Activated CD8-positive, alpha-beta T cell treated with anti-CD3 and anti-CD28 coated beads, Interleukin-2, amount 10 ng/mL, durations not matched to agents 7 days and 5 days (primary cell): ENCODE results near the gene TMEM74B. TPM values are rescaled to one million over a fixed set of nuclear protein-coding genes. Genes with fewer than 3 reads are reported as not detected.
"Not testable (repeated sequence)": the region's sequence is repeated elsewhere in the genome, so short reads cannot be mapped to it uniquely, and the experiment has no call there.

ENCODE experiments used
- ATAC-seq: fragments of 150-1000 bp; cut with Tn5 transposase; one replicate; pipeline ENCODE4 v1.10.0; 2021; ENCODE audit warnings: moderate library complexity
- CTCF ChIA-PET: fragments of 350-600 bp; sonication (Branson Sonifier 250); formaldehyde crosslinking; loops from one replicate; lab custom pipeline; 2021; ENCODE audit warnings: antibody characterized with exemption; lab: Charles Lee
- POLR2A ChIA-PET: fragments of 350-600 bp; sonication (Branson Sonifier 250); formaldehyde crosslinking; loops from one replicate; lab custom pipeline; 2021; ENCODE audit warnings: antibody characterized with exemption; lab: Charles Lee
- DNase-seq: peaks from one replicate; pipeline ENCODE4 v3.0.0-alpha.2; 2020
- H3K27ac Mint-ChIP-seq: one replicate; pipeline ENCODE4 v1.8.0; 2021; ENCODE audit warnings: mild to moderate bottlenecking, mixed read lengths
- H3K27me3 Mint-ChIP-seq: one replicate; pipeline ENCODE4 v1.8.0; 2021; ENCODE audit warnings: low read depth, mixed read lengths
- H3K36me3 Mint-ChIP-seq: one replicate; pipeline ENCODE4 v1.8.0; 2021; ENCODE audit warnings: low read depth, mixed read lengths
- H3K4me1 Mint-ChIP-seq: one replicate; pipeline ENCODE4 v1.8.0; 2021; ENCODE audit warnings: low read depth, mixed read lengths
- H3K4me3 Mint-ChIP-seq: one replicate; pipeline ENCODE4 v1.8.0; 2021; ENCODE audit warnings: mild to moderate bottlenecking, mixed read lengths
- H3K9me3 Mint-ChIP-seq: one replicate; pipeline ENCODE4 v1.8.0; 2022; ENCODE audit warnings: mixed read lengths; ENCODE audit not compliant: insufficient read depth
- total RNA-seq, 2 experiments: library from RNA; stranded (reverse); gene quantifications; one replicate each; pipeline ENCODE4 v1.2.3, GENCODE V29; 2021

Gene TMEM74B
- 1 to 10 TPM in 1 of 2 experiments, under 1 TPM in 1; 0.39 to 1.1 TPM for total RNA-seq

DNA sequence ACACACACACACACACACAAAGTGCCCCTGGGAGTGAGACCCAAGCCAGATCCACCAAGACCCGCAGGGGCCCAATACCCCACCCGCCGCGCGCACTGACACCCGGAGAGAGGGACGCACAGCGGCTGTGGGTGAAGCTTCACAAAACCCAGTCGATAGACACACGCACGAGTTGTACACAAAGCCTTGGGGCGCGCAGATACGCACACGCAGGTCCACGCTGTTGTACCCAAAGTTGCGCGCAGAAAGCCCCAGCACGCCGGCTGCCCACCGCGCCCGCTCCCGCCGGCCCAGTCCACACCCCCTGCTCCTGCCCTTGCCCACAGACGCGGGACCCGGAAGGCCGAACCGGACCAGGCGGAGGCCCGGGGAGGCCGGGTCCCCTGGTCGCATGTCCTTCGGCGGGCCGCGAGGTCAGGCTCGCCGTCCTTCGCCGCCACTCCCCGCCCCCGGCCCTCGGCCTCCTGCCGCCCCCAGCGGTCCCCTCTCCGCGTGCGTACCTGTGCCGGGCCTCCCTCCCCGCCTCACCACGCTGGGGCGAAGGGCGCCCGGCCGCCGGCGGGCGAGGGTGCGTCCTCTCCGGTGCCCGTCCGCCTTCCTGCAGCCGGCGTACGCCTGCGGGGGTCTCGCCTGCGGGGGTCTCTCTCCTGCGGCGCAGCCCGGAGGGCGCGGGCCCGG lies at the start of gene TMEM74B:
TMEM74B (minus strand) TSS at position 344 of the 678 bp plus-strand sequence. CDS start 1,180 bp downstream, outside the sequence.
- Mint-ChIP-seq H3K27ac (no peak within 1 kb of the TSS), H3K4me3 (peak within 1 kb of the TSS; percentile 66), H3K27me3 (peaks cover 33% of the 10 kb centered on the region), H3K36me3 (no peaks in the 10 kb centered on the region), H3K9me3 (no peaks in the 10 kb centered on the region), H3K4me1 (peaks cover 11% of the 10 kb centered on the region)
- CTCF ChIA-PET = interaction anchor here (0.7 to 1.4 kb wide), 2 partner anchors 22 to 76 kb away, joined by 3 to 4 read pairs; no protein-coding TSS in a partner anchor
- POLR2A ChIA-PET = no interaction called here
- DNase-seq (no peak), ATAC-seq (peak; percentile 8)

DNA sequence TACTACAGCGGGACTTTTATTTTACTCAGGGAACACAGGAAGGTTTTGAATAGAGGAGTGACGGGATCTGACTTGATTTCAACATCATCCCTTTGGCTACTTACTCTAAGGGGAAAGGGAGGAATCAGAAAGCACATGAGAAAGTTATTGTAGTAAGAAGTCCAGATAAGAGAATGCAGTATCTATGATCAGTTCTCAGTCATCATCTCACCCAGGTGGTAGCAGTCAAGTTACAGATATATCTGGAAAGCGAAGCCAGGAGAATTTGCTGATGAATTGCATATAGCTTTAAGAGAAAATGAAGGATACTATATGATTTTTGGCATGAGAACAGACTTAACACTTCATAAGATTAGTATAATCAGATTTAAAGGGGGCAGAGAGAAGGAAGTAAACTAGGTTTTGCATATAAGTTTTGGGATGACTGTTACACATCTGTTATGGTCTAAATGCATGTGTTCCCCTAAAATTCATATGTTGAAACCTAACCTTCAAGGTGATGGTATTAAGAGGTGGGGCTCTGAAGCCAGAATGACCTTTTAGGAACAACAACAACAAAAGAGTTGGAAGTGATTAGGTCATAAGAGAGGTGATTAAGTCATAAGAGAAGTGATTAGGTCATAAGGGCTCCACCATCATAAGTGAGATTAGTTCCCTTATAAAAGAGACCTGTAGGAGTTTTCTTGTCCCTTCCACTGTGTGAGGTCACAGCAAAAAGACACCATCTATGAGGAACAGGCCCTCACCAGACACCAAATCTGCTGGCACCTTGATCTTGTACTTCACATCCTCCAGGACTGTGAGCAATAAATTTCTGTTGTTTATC lies 47.7 kb upstream of the TMEM74B start:
- DNase-seq (no peak), ATAC-seq (no peak)
- peaks cover 11% of the 10 kb centered on the region for H3K4me1 Mint-ChIP-seq
- no peaks in the 10 kb centered on the region for H3K9me3 Mint-ChIP-seq
- H3K4me3 Mint-ChIP-seq = no peak overlapping the region
- ChIA-PET CTCF (no interaction called here), POLR2A (no interaction called here)
- no peaks in the 10 kb centered on the region for H3K36me3 Mint-ChIP-seq
- no peak overlapping the region for H3K27ac Mint-ChIP-seq
- peaks cover 19% of the 10 kb centered on the region for H3K27me3 Mint-ChIP-seq

DNA sequence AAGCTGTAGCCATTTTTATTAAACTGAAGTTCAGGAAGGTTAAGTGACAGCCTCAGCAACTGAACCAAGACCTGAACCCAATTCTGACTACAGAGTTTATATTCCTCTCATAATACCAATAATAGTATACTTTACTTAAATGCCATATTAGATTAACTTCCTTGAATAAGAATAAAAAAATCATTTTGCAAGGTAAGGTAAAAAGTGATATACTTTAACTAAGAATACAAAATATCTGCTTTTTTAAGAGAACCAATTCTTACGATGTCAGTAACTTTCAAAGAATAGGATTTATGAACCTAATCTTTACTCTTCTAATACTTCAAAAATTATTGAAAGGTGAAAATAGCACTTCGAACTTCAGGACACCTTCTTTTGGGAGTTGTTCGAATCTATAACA lies 44.8 kb upstream of the TMEM74B start:
- ChIA-PET POLR2A (no interaction called here), CTCF (interaction anchor here (0.9 kb wide), 1 partner anchor 25 kb away, joined by 3 read pairs; no protein-coding TSS in a partner anchor)
- Mint-ChIP-seq H3K4me3 (no peak overlapping the region), H3K4me1 (peaks cover 16% of the 10 kb centered on the region), H3K9me3 (no peaks in the 10 kb centered on the region), H3K27ac (no peak overlapping the region), H3K27me3 (peaks cover 31% of the 10 kb centered on the region), H3K36me3 (no peaks in the 10 kb centered on the region)
- ATAC-seq (no peak), DNase-seq (no peak)

DNA sequence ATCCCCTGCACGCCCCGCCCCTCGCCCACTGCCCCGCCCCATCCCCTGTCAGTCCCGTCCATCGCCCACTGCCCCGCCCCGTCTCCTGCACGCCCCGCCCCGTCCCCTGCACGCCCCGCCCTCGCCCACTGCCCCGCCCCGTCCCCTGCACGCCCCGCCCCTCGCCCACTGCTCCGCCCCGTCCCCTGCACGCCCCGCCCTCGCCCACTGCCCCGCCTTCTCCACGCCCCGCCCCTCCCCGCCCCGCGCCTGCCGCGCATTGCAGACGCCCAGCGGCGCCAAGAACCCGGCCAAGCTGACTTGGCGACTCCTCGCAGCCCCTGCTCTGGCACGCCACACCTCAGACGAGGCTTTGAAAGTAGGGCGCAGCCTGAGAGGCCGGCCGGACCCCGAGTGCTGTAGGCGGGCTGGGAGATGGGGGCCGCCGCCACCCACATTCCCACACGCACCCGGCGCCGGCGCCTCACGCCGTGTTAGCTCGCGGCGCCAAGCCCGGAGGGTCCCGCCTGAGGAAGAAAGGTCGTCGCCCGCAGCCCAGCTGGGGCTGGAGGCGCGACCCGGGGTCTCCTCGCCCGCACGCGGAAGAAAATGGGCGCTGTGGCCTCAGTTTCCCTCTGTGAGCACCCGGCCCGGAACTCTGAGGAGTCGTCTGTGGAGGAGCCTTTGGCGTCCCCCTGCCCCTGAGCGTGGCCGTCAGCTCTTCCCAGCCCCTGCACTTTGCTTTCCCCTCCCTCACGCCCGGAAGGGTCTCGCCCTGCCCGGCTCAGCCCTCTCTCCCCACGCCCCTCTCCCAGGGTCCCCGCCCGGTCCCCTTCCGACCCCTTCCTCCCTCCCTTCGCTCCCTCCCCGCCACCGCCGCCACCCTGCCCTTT lies 41.2 kb upstream of the TMEM74B start, which contains the start of gene RAD21L1:
RAD21L1 (plus strand) TSS at position 262 of the 872 bp plus-strand sequence. CDS start 2,410 bp downstream, outside the sequence.
- H3K36me3 Mint-ChIP-seq = no peaks in the 10 kb centered on the region
- peak within 1 kb of the TSS; percentile 84 for H3K4me3 Mint-ChIP-seq
- H3K27ac Mint-ChIP-seq = peak within 1 kb of the TSS; percentile 72
- ATAC-seq = peak; percentile 82
- peaks cover 35% of the 10 kb centered on the region for H3K27me3 Mint-ChIP-seq
- peak; percentile 85 for DNase-seq
- no peaks in the 10 kb centered on the region for H3K9me3 Mint-ChIP-seq
- CTCF ChIA-PET = interaction anchor here (0.8 to 4.0 kb wide), 3 partner anchors 9 to 213 kb away, joined by 3 to 20 read pairs (median 3); no protein-coding TSS in a partner anchor
- peaks cover 11% of the 10 kb centered on the region for H3K4me1 Mint-ChIP-seq
- POLR2A ChIA-PET = interaction anchor here (0.6 to 1.2 kb wide), 2 partner anchors 61 to 75 kb away, joined by 3 read pairs; no protein-coding TSS in a partner anchor

DNA sequence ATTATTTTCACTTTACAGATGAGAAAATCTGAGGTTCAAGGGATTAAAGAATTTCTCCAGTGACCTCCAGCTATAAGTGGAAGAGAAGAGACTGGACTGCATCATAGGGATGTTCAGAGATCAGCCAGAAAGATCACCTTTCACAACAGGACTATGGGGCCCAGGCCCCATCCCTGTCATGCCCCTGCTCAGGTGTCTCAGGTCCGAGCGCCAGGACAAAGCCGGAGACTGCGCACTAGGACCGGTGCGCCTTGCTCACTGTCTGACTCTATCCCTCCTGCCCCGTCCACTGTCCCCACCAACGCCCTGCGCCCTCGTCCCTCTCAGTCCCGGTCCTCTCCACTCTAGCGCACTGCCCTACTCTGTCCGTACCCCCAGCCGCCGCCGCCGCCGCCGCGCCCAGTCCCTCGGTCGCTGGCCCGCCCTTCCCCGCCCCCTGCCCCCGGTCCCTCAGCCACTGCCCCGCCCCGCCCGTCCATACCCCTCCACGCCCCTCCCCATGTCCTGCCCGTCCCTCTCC lies 40.5 kb upstream of the TMEM74B start:
- ChIA-PET POLR2A (interaction anchor here (0.6 kb wide), 1 partner anchor 76 kb away, joined by 3 read pairs; no protein-coding TSS in a partner anchor), CTCF (interaction anchor here (1.0 to 4.0 kb wide), 2 partner anchors 12 to 213 kb away, joined by 3 to 20 read pairs; no protein-coding TSS in a partner anchor)
- Mint-ChIP-seq H3K4me1 (peaks cover 11% of the 10 kb centered on the region), H3K36me3 (no peaks in the 10 kb centered on the region), H3K27me3 (peaks cover 40% of the 10 kb centered on the region), H3K9me3 (no peaks in the 10 kb centered on the region), H3K27ac (no peak overlapping the region), H3K4me3 (peak overlapping the region; percentile 64)
- DNase-seq = no peak
- peak; percentile 67 for ATAC-seq

DNA sequence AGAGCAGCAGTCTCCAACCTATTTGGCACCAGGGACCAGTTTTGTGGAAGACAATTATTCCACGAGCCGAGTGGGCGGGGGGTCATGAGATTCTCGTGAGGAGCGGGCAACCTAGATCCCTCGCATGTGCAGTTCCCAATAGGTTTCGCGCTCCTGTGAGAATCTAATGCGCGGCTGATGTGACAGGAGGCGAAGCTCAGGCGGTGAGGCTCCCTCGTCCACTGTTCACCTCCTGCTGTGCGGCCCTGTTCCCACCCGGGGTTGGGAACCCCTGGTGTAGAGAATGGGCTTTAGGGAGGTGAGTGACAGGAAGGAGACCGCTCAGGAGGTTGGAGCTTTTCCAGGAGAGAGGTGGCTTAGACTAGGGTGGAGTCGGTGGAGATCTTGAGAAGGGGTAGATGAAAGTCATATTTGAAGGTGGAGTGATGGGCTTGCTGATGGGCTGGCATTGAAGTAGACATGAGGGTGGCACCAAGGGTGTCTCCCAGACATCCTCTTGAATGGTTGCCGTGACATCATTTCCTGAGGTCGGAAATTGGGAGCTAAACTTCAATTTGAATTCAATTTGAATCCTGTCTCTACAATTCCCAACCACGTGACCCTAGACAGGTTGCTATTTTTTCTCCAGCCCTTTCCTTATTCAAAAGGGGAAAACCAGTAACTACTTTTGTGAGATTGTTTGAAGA lies 39.6 kb upstream of the TMEM74B start:
- ATAC-seq = no peak
- H3K9me3 Mint-ChIP-seq = no peaks in the 10 kb centered on the region
- no peaks in the 10 kb centered on the region for H3K36me3 Mint-ChIP-seq
- peak overlapping the region; percentile 1 for H3K4me3 Mint-ChIP-seq
- H3K4me1 Mint-ChIP-seq = peaks cover 11% of the 10 kb centered on the region
- POLR2A ChIA-PET = no interaction called here
- CTCF ChIA-PET = no interaction called here
- DNase-seq = no peak
- H3K27ac Mint-ChIP-seq = no peak overlapping the region
- H3K27me3 Mint-ChIP-seq = peaks cover 38% of the 10 kb centered on the region

DNA sequence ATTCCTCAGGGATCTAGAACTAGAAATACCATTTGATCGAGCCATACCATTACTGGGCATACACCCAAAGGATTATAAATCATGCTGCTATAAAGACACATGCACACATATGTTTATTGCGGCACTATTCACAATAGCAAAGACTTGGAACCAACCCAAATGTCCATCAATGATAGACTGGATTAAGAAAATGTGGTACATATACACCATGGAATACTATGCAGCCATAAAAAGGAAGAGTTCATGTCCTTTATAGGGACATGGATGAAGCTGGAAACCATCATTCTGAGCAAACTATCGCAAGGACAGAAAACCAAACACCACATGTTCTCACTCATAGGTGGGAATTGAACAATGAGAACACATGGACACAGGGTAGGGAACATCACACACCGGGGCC lies 38.0 kb upstream of the TMEM74B start:
- H3K9me3 Mint-ChIP-seq, H3K4me3 Mint-ChIP-seq, H3K27ac Mint-ChIP-seq, CTCF ChIA-PET, H3K36me3 Mint-ChIP-seq, ATAC-seq, DNase-seq, POLR2A ChIA-PET: not testable (repeated sequence)
- peaks cover 42% of the 10 kb centered on the region for H3K27me3 Mint-ChIP-seq
- H3K4me1 Mint-ChIP-seq = peaks cover 11% of the 10 kb centered on the region

DNA sequence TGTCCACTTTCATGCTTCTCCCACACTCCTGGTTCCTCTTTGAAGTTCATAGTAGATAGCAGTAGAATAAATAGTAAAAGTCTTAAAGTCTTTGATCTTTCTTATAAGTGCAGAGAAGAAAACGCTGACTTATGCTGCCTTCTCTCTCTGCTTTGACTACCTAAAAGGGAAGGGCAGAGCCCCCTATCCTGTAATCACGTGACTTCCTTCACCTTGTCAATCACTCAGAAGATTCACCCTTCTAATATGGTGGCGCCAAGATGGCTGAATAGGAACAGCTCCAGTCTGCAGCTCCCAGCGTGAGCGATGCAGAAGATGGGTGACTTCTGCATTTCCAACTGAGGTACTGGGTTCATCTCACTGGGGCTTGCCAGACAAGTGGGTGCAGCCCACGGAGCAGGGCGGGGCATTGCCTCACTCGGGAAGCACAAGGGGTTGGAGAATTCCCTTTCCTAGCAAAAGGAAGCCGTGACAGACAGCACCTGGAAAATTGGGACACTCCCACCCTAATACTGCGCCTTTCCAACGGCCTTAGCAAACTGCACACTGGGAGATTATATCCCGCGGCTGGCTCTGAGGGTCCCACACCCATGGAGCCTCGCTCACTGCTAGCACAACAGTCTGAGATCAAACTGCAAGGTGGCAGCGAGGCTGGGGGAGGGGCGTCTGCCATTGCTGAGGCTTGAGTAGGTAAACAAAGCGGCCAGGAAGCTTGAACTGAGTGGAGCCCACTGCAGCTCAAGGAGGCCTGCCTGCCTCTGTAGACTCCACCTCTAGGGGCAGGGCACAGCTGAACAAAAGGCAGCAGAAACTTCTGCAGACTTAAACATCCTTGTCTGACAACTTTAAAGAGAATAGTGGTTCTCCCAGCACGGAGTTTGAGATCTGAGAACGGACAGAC lies 32.0 kb upstream of the TMEM74B start:
- CTCF ChIA-PET = interaction anchor here (0.6 kb wide), 1 partner anchor 9 kb away, joined by 3 read pairs; the partner anchor contains the start of gene RAD21L1
- H3K4me1 Mint-ChIP-seq = peaks cover 34% of the 10 kb centered on the region
- H3K27ac Mint-ChIP-seq = not testable (repeated sequence)

DNA sequence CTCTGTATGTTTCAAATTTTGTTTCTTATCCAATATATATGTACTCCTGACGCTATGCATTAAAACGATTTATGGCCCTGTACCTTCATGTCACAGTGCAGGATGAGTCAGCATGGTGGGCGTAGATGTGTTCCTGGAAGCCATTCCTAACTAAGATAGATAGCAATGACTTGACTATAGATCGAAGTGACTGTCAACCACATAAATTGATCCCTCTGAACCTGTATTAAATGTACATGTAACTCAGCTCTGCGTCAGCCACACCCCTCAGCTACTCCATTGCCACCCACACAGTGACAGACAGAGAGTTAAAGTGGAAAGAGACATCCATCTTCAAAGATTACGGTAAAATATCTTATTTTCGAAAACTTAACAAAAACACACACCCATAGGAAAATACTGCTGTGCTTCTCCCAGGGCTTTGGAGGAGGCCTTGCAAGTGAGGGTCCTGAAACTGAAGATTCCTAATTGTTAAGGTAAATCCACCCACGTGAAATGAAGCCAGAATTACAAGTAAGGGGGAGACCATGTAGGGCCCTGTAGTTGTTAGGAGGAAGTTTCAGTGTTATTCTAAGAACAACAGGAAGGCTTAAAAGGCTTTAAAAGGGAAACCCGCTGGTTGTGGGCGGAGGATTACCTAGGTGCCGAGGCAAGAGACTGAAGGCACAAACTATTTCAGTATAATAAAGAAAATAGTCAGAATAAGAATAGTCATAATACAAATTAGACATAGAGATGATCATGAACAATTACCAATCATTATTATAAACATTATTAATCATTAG lies 30.8 kb upstream of the TMEM74B start:
- Mint-ChIP-seq H3K9me3 (no peaks in the 10 kb centered on the region), H3K27me3 (peaks cover 28% of the 10 kb centered on the region), H3K36me3 (no peaks in the 10 kb centered on the region), H3K4me3 (peak overlapping the region; percentile 35), H3K4me1 (peaks cover 34% of the 10 kb centered on the region), H3K27ac (peak overlapping the region; percentile 82)
- DNase-seq (peak; percentile 45), ATAC-seq (peak; percentile 70)
- ChIA-PET CTCF (interaction anchor here (1.5 to 5.0 kb wide), 2 partner anchors 11 to 288 kb away, joined by 4 to 20 read pairs; partner anchors contain the start of gene RAD21L1), POLR2A (no interaction called here)

More for the DNA sequence above, 32.0 kb upstream of the TMEM74B start:
- H3K4me3 Mint-ChIP-seq, POLR2A ChIA-PET, H3K9me3 Mint-ChIP-seq, H3K36me3 Mint-ChIP-seq, DNase-seq, ATAC-seq: not testable (repeated sequence)
- H3K27me3 Mint-ChIP-seq = peaks cover 27% of the 10 kb centered on the region
